ENCODE results near the gene PPFIA1.

- TF ChIP-seq CTCF (conservative IDR thresholded peaks at IDR 0.05): no peak
- no peak for TF ChIP-seq EZH2 (IDR thresholded peaks at IDR 0.05; ENCODE audit: low read depth)
Measured at GRCh38 chr11:70410276-70411205, 140.1 kb downstream of the PPFIA1 start.
